Activated CD8-positive, alpha-beta T cell treated with anti-CD3 and anti-CD28 coated beads, Interleukin-2, amount 10 ng/mL, durations not matched to agents 7 days and 5 days (primary cell): Measurements from ENCODE around the gene FGF12. TPM values are rescaled to one million over a fixed set of nuclear protein-coding genes. Genes with fewer than 3 reads are reported as not detected.
A peak's percentile ranks its signal among the peaks of the same experiment; 100 is the strongest.

Experiments used
- ATAC-seq: fragments of 150-1000 bp; cut with Tn5 transposase; one replicate; pipeline ENCODE4 v1.10.0; 2021; ENCODE audit warnings: moderate library complexity
- CTCF ChIA-PET: fragments of 350-600 bp; sonication (Branson Sonifier 250); formaldehyde crosslinking; loops from one replicate; lab custom pipeline; 2021; ENCODE audit warnings: antibody characterized with exemption; lab: Charles Lee
- POLR2A ChIA-PET: fragments of 350-600 bp; sonication (Branson Sonifier 250); formaldehyde crosslinking; loops from one replicate; lab custom pipeline; 2021; ENCODE audit warnings: antibody characterized with exemption; lab: Charles Lee
- DNase-seq: peaks from one replicate; pipeline ENCODE4 v3.0.0-alpha.2; 2020
- H3K27ac Mint-ChIP-seq: one replicate; pipeline ENCODE4 v1.8.0; 2021; ENCODE audit warnings: mild to moderate bottlenecking, mixed read lengths
- H3K27me3 Mint-ChIP-seq: one replicate; pipeline ENCODE4 v1.8.0; 2021; ENCODE audit warnings: low read depth, mixed read lengths
- H3K36me3 Mint-ChIP-seq: one replicate; pipeline ENCODE4 v1.8.0; 2021; ENCODE audit warnings: low read depth, mixed read lengths
- H3K4me1 Mint-ChIP-seq: one replicate; pipeline ENCODE4 v1.8.0; 2021; ENCODE audit warnings: low read depth, mixed read lengths
- H3K4me3 Mint-ChIP-seq: one replicate; pipeline ENCODE4 v1.8.0; 2021; ENCODE audit warnings: mild to moderate bottlenecking, mixed read lengths
- H3K9me3 Mint-ChIP-seq: one replicate; pipeline ENCODE4 v1.8.0; 2022; ENCODE audit warnings: mixed read lengths; ENCODE audit not compliant: insufficient read depth
- total RNA-seq, 2 experiments: library from RNA; stranded (reverse); gene quantifications; one replicate each; pipeline ENCODE4 v1.2.3, GENCODE V29; 2021

Gene FGF12
- total RNA-seq, 2 experiments from 2014 or later = not detected

- no peaks in the 10 kb centered on the region for H3K9me3 Mint-ChIP-seq
- ATAC-seq = peak; percentile 39
- H3K36me3 Mint-ChIP-seq = no peaks in the 10 kb centered on the region
- ChIA-PET POLR2A (no interaction called here), CTCF (no interaction called here)
- H3K4me3 Mint-ChIP-seq = no peak overlapping the region
- H3K27me3 Mint-ChIP-seq = no peaks in the 10 kb centered on the region
- DNase-seq = no peak
- H3K4me1 Mint-ChIP-seq = peaks cover 4% of the 10 kb centered on the region
- H3K27ac Mint-ChIP-seq = no peak overlapping the region
Observed at GRCh38 chr3:192675958-192676649, 51.2 kb downstream of the FGF12 start.

DNA sequence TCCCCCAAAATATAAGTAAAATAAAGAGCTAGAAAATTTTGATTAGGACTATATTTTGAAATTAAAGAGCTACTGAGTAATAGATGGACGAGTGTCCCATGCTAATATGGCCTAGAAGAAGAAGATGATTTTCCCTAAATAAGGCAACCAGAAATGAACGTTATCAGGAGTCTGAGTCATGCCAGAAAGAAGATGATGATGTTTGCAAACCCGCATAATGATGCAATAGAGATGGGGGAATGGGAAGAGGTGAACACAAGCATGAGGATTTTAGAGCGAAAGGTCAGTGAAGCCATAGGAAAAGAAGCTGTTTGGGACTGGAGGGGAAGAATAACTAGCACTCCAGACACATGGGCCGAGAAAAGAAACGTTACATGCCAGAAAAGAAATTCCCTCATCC, 71.7 kb downstream of the FGF12 start:
- Mint-ChIP-seq H3K9me3 (no peaks in the 10 kb centered on the region), H3K27me3 (no peaks in the 10 kb centered on the region), H3K4me3 (no peak overlapping the region), H3K36me3 (no peaks in the 10 kb centered on the region), H3K27ac (no peak overlapping the region), H3K4me1 (no peaks in the 10 kb centered on the region)
- DNase-seq (no peak), ATAC-seq (no peak)
- ChIA-PET POLR2A (no interaction called here), CTCF (no interaction called here)

GRCh38 chr3:192655040-192655439, 72.3 kb downstream of the FGF12 start:
- POLR2A ChIA-PET = no interaction called here
- no peaks in the 10 kb centered on the region for H3K4me1 Mint-ChIP-seq

GRCh38 chr3:192653862-192654261, 73.5 kb downstream of the FGF12 start:
- Mint-ChIP-seq H3K4me3 (no peak overlapping the region), H3K27me3 (no peaks in the 10 kb centered on the region), H3K4me1 (no peaks in the 10 kb centered on the region), H3K27ac (no peak overlapping the region), H3K9me3 (no peaks in the 10 kb centered on the region), H3K36me3 (no peaks in the 10 kb centered on the region)
- CTCF ChIA-PET = no interaction called here
- DNase-seq = no peak
- POLR2A ChIA-PET = no interaction called here
- ATAC-seq = no peak

More at GRCh38 chr3:192655040-192655439, 72.3 kb downstream of the FGF12 start:
- H3K27ac Mint-ChIP-seq = no peak overlapping the region
- H3K36me3 Mint-ChIP-seq = no peaks in the 10 kb centered on the region
- CTCF ChIA-PET = no interaction called here
- H3K9me3 Mint-ChIP-seq = no peaks in the 10 kb centered on the region
- DNase-seq = no peak
- no peaks in the 10 kb centered on the region for H3K27me3 Mint-ChIP-seq
- ATAC-seq = no peak
- H3K4me3 Mint-ChIP-seq = no peak overlapping the region

DNA sequence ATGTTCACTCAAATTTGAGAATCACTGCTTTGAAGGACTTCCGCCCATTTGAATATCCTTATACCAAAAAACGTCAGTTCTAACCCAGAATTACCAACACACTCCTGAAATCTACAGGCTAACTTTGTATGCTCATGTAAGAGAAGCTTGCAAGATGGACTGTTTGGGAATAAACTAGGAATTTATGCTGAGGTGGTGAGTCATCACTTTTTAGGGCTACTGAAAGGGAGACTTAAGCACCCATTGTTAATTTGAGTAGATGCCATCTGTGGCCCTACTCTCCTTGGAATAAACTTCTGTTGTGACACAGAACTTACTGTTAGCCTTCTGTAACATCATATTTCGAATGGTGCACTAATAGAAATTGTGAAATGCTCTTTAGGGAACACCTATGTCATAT, 74.6 kb downstream of the FGF12 start:
- H3K4me3 Mint-ChIP-seq = no peak overlapping the region
- ChIA-PET POLR2A (no interaction called here), CTCF (no interaction called here)
- H3K27me3 Mint-ChIP-seq = no peaks in the 10 kb centered on the region
- H3K36me3 Mint-ChIP-seq = no peaks in the 10 kb centered on the region
- no peak overlapping the region for H3K27ac Mint-ChIP-seq
- H3K9me3 Mint-ChIP-seq = no peaks in the 10 kb centered on the region
- ATAC-seq (no peak), DNase-seq (no peak)
- no peaks in the 10 kb centered on the region for H3K4me1 Mint-ChIP-seq

DNA sequence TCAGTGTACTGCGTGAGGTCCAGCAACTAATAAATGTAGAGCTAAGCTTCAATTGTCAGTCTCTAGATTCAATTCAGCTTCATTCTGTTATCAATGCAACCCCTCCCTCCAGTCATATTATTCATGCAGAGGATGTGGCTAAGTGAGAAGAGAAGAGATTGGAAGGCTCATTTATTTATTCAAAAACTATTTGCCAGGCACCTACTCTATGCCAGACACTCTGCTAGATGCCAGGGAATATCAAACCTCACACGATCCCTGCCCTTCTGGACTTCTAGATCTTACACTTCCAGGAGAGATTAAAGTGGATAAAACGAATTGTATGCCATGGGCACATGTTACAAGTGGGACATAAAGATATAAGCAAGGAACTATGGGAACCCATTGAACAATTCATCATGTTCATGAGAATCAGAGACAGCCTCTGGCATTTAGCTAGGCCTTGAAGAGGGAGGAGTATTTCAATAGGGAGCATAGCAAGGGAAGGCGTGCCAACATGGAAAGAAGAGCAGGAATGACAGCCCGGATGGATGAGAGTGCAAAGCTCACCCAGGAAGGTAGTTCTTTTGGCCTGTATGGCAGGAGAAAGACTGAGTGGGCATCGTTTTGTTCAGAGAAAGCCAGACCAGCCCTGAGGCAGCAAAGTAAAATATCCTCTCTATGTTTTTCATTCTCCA, 75.4 kb downstream of the FGF12 start:
- ATAC-seq (no peak), DNase-seq (no peak)
- POLR2A ChIA-PET = no interaction called here
- CTCF ChIA-PET = no interaction called here
- no peaks in the 10 kb centered on the region for H3K36me3 Mint-ChIP-seq
- H3K9me3 Mint-ChIP-seq = no peaks in the 10 kb centered on the region
- no peak overlapping the region for H3K27ac Mint-ChIP-seq
- no peaks in the 10 kb centered on the region for H3K27me3 Mint-ChIP-seq
- H3K4me1 Mint-ChIP-seq = no peaks in the 10 kb centered on the region
- no peak overlapping the region for H3K4me3 Mint-ChIP-seq

DNA sequence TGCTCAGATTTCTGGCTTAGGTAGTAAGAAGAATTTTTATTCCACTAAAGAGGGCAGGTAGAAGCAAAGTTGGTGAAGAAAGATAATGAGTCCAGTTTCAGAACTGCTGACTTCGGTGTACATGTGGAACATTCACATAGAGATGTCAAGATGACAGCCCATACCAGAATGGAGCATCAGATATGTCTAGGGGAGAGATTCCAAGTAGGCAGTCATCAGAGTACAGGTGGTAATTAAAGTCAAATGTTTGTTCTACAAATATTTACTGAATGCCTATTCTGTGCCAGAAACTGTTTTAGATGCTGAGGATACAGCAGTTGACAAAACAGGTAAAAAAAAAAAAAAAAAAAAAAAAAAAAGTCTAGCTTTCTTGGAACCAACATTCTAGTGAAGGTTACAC, 81.9 kb downstream of the FGF12 start:
- ATAC-seq = no peak
- POLR2A ChIA-PET = no interaction called here

GRCh38 chr3:192642651-192643050, 84.7 kb downstream of the FGF12 start:
- ATAC-seq = no peak
- H3K4me1 Mint-ChIP-seq = no peaks in the 10 kb centered on the region
- no peak for DNase-seq
- no peak overlapping the region for H3K4me3 Mint-ChIP-seq
- no peaks in the 10 kb centered on the region for H3K36me3 Mint-ChIP-seq
- no peaks in the 10 kb centered on the region for H3K9me3 Mint-ChIP-seq
- ChIA-PET CTCF (no interaction called here), POLR2A (no interaction called here)
- H3K27me3 Mint-ChIP-seq = no peaks in the 10 kb centered on the region
- no peak overlapping the region for H3K27ac Mint-ChIP-seq

More for the DNA sequence above, 81.9 kb downstream of the FGF12 start:
- H3K27me3 Mint-ChIP-seq = no peaks in the 10 kb centered on the region
- no peak overlapping the region for H3K4me3 Mint-ChIP-seq
- no peaks in the 10 kb centered on the region for H3K9me3 Mint-ChIP-seq
- H3K27ac Mint-ChIP-seq = no peak overlapping the region
- no peaks in the 10 kb centered on the region for H3K36me3 Mint-ChIP-seq
- CTCF ChIA-PET = no interaction called here
- H3K4me1 Mint-ChIP-seq = no peaks in the 10 kb centered on the region
- DNase-seq = no peak

DNA sequence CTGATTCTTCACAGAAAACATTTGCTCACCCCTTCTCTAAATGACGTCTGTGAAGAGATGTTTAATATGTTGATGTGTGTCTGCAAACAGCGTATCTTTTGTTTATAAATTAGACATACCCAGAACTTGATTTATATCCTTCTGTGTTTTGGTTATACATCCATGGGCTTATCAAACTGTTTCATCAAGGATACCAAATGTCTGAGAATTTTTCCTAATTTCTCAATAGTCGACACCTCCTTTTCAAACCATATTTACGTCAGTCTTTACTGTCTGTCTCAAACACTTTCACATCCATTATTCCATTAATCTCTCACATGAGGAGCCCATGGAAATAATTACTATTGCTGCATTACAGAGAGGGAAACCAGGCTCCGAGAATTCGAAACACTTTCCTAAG, 85.4 kb downstream of the FGF12 start:
- ChIA-PET CTCF (no interaction called here), POLR2A (no interaction called here)
- H3K36me3 Mint-ChIP-seq = no peaks in the 10 kb centered on the region
- DNase-seq (no peak), ATAC-seq (no peak)
- no peaks in the 10 kb centered on the region for H3K27me3 Mint-ChIP-seq
- no peaks in the 10 kb centered on the region for H3K4me1 Mint-ChIP-seq
- H3K27ac Mint-ChIP-seq = no peak overlapping the region
- no peak overlapping the region for H3K4me3 Mint-ChIP-seq
- H3K9me3 Mint-ChIP-seq = no peaks in the 10 kb centered on the region

- Mint-ChIP-seq H3K27ac (no peak overlapping the region), H3K36me3 (no peaks in the 10 kb centered on the region), H3K4me3 (no peak overlapping the region), H3K9me3 (no peaks in the 10 kb centered on the region), H3K4me1 (no peaks in the 10 kb centered on the region), H3K27me3 (no peaks in the 10 kb centered on the region)
- ATAC-seq (no peak), DNase-seq (no peak)
- POLR2A ChIA-PET = no interaction called here
- CTCF ChIA-PET = no interaction called here
Observed at GRCh38 chr3:192639987-192640386, 87.4 kb downstream of the FGF12 start.

GRCh38 chr3:192637803-192638202, 89.5 kb downstream of the FGF12 start:
- H3K9me3 Mint-ChIP-seq = no peaks in the 10 kb centered on the region
- H3K27ac Mint-ChIP-seq = no peak overlapping the region
- no peak for DNase-seq
- no peaks in the 10 kb centered on the region for H3K4me1 Mint-ChIP-seq
- no peak overlapping the region for H3K4me3 Mint-ChIP-seq
- H3K27me3 Mint-ChIP-seq = no peaks in the 10 kb centered on the region
- no peaks in the 10 kb centered on the region for H3K36me3 Mint-ChIP-seq
- POLR2A ChIA-PET = no interaction called here
- no peak for ATAC-seq
- CTCF ChIA-PET = no interaction called here

DNA sequence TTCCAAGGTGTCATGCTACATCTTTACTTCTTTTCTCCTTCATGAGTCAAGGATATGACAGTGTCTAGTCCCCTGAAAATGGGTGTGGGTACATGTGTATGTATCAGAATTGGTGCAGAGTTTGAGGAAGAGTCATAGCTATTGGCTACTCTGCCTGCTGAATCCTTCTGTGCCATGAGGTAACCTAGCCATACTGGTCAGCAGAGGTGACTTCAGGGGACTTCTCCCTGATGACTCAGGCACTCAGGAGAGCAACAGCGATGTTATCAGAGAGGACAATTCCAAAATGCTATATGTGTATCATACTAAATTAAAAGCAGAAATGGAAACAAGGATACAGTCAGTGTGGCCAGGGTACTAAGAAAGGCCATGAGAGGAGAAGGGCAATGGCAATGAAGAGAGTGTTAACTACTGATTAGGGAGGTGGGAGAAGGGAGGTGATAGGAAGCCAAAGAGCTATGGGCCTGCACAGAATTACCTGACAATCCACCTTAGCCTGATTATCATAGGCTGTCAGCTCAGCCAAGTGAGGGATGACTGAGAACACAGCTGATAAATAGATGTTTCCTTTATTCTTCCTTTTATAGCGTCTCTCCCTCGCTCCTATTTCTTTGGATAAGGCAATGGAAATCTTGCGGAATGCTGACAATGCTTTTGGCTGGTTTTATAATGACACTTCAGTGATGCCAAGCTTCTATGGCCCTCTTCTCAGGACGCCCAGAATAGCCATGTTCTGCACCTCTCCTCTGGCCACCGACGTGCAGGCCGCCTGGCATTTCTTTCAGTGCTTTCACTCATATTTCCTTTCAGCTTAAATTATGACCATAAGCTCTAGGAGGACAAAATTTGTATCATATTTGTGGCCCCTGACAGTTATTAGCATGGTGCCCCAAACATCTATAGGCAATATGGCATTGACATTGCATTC, 90.6 kb downstream of the FGF12 start:
- H3K9me3 Mint-ChIP-seq = no peaks in the 10 kb centered on the region
- no peaks in the 10 kb centered on the region for H3K27me3 Mint-ChIP-seq
- ATAC-seq (no peak), DNase-seq (no peak)
- ChIA-PET POLR2A (no interaction called here), CTCF (no interaction called here)
- H3K27ac Mint-ChIP-seq = no peak overlapping the region
- no peaks in the 10 kb centered on the region for H3K36me3 Mint-ChIP-seq
- no peaks in the 10 kb centered on the region for H3K4me1 Mint-ChIP-seq
- no peak overlapping the region for H3K4me3 Mint-ChIP-seq
